TTC549 (cell line): Measurements from ENCODE around the gene PRPF6.

ENCODE experiments used
- FAIRE-seq: peaks from 2 replicates; lab custom pipeline; 2012; peaks lifted over from hg19 to GRCh38; lab: Jason Lieb, UNC

Gene PRPF6

GRCh38 chr20:64064145-64064698 lies 83.3 kb downstream of the PRPF6 start:
- FAIRE-seq, result no peak

GRCh38 chr20:64065062-64065973 lies 84.4 kb downstream of the PRPF6 start:
- FAIRE-seq, result no peak

- no peak for FAIRE-seq
Observed at GRCh38 chr20:64065974-64066343, 85.0 kb downstream of the PRPF6 start.

- no peak for FAIRE-seq
Observed at GRCh38 chr20:64067005-64067632, 86.2 kb downstream of the PRPF6 start.

GRCh38 chr20:64067733-64068307 lies 86.9 kb downstream of the PRPF6 start:
- no peak for FAIRE-seq

- FAIRE-seq, result no peak
Observed at GRCh38 chr20:64068386-64069208, 87.7 kb downstream of the PRPF6 start.

- FAIRE-seq, result no peak
Observed at GRCh38 chr20:64069209-64069613, 88.3 kb downstream of the PRPF6 start.

GRCh38 chr20:64069614-64070243 lies 88.8 kb downstream of the PRPF6 start:
- no peak for FAIRE-seq

GRCh38 chr20:64070244-64070993 lies 89.5 kb downstream of the PRPF6 start:
- FAIRE-seq, result no peak

GRCh38 chr20:64071341-64072332 lies 90.7 kb downstream of the PRPF6 start:
- FAIRE-seq, result no peak

- no peak for FAIRE-seq
Observed at GRCh38 chr20:64072498-64073063, 91.6 kb downstream of the PRPF6 start.

GRCh38 chr20:64073476-64074183 lies 92.7 kb downstream of the PRPF6 start:
- no peak for FAIRE-seq

- FAIRE-seq, result no peak
Observed at GRCh38 chr20:64074184-64074789, 93.4 kb downstream of the PRPF6 start.

- no peak for FAIRE-seq
Observed at GRCh38 chr20:64074963-64075362, 94.0 kb downstream of the PRPF6 start.

- no peak for FAIRE-seq
Observed at GRCh38 chr20:64075556-64075955, 94.6 kb downstream of the PRPF6 start.

- FAIRE-seq, result no peak
Observed at GRCh38 chr20:64076061-64076997, 95.4 kb downstream of the PRPF6 start.

GRCh38 chr20:64077094-64077493 lies 96.2 kb downstream of the PRPF6 start:
- no peak for FAIRE-seq
